Glomerular visceral epithelial cell (primary cell): Measurements from ENCODE around the gene SPEM3.
"Not testable (repeated sequence)": the region's sequence is repeated elsewhere in the genome, so short reads cannot be mapped to it uniquely, and the experiment has no call there.

Experiments used
- DNase-seq: peaks from one replicate; pipeline ENCODE4 v3.0.0-alpha.2; 2016; ENCODE audit errors: extremely low spot score

SPEM3 gene

DNA sequence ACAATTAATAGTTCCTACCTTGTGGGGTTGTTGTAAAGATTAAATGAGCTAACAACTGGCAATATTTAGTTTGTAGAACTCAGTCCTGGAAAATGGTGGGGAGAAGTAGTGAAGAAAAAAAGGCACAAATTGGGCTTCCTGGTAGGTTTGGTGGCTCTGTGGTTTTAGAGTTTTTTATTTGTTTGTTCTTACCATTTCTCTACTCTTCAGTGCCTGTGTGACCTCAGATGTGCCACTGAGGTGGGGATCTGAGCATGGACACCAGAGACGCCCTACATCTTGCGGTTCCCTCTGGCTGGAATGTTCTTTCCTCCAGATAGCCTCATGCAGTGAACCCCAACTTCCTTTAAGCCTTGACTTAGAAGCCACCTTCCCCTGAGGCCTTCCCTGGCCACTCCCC, 43.1 kb downstream of the SPEM3 start:
- no peak for DNase-seq

DNA sequence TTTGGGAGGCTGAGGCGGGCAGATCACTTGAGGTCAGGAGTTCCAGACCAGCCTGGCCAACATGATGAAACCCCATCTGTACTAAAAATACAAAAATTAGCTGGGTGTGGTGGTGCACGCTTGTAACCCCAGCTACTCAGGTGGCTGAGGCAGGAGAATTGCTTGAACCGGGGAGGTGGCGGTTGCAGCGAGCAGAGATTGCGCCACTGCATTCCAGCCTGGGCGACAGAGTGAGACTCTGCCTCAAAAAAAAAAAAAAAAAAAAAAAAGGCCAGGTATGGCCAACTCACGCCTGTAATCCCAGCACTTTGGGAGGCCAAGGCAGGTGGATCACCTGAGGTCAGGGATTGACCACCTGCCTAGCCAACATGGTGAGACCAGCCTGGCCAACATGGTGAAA, 46.1 kb downstream of the SPEM3 start:
- not testable (repeated sequence) for DNase-seq

DNA sequence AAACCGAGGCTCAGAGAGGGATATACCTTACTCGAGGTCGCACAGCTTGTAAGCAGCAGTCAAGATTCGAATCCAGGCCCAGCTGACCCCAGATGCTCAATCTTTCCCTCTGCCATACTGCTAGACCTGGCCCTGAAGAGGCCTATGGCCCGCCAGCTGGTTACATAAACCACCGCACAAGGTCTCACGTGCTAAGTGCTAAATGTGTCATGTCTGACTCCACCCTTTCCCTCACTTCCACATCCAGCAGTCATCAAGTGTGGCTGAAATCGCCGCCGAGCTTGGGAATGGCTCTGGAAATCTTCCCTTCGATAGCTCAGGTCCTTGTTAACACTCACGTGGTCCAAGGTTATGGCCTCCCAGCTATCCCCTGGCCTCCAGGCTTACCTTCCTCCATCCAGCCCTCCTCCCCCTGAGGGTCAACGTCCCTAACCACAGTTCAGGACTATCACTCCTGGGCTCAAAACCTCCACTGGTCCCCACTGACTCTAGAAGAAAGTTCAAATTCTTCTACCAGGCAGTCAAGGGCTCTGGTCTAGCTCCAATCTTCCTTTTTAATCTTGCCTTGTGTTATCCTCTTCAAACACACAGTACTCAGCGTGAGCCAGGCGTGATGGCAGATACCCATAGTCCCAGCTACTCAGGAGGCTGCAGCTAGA, 47.2 kb downstream of the SPEM3 start:
- DNase-seq: no peak

DNA sequence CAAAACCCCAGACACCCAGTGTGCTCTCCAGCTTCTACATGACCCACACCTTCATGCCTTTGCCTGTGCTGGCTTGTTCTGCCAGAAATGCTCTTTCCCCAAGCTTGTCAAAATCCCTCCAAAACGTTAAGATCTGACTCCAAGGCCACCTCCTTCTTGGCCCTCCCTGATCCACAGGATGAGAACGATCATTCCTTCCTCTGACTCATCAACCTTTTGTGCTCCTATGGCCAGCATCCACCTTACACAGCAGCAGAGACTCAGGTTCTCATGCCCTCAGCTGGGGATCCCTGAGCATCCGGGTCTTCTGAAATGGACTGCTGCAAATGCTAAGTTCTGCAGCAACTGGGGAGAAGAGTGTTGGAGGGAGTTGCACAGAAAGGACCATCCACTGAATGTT, 47.8 kb downstream of the SPEM3 start:
- DNase-seq: peak; percentile 68

DNA sequence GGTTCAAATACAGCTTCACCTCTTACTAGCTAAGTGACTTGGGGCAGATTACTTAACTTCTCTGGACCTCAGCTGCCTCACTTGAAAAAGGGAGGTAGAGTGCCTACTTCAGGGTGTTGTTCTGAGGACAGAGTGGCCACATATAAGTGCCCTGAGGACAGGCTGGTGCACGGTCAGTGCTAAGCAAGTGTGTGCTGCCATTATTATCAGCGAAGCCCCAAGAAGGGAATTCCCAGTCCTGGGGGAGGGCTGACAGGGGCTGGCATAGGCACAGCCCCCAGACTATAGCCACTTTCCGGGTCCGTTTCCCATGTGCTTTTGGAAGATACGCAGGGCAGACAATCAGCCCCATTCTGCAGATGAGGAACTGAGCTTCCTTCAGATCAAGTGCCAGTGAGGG, 48.3 kb downstream of the SPEM3 start:
- no peak for DNase-seq

DNA sequence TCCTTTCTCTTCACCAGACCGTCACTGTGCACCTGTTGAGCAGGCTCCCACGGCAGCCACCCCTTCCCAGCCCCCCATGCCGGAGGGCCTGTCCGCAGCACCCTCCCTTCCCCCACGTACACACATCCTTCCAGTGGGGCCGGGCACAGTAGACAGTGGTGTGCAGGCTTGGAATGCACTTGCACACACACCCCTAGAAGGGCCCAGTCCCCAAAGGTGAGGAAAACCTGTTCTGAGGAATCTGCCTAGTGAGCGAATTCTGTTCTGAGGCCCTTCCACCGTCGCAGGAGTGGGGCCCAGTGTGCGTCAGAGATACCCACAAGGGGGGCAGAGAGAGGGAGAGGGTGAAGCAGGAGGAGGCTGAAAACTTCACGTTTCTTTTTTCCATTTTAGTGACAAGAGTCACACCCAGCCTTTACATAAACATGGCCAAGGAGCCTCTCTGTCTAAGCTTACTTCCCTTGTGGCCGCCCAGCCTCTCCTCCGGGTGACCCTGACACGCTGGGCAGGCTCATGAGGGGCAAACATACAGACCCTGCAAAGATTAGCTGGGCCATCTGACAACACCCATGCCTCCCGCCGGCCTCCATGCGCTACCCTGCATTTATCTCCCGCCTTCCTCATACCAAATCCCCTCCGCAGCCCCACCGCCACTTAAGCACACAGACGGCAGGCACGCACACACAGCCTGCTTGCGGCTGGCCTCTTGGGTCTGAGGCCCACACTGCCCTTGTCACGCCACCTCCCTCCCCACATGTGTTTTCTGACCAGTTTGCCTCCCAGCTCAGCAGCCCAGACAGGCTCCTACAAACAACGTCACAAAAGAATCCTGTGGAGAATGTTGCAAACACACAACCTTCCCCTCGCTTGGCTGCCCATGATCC, 49.0 kb downstream of the SPEM3 start:
- peak; percentile 82 for DNase-seq

DNA sequence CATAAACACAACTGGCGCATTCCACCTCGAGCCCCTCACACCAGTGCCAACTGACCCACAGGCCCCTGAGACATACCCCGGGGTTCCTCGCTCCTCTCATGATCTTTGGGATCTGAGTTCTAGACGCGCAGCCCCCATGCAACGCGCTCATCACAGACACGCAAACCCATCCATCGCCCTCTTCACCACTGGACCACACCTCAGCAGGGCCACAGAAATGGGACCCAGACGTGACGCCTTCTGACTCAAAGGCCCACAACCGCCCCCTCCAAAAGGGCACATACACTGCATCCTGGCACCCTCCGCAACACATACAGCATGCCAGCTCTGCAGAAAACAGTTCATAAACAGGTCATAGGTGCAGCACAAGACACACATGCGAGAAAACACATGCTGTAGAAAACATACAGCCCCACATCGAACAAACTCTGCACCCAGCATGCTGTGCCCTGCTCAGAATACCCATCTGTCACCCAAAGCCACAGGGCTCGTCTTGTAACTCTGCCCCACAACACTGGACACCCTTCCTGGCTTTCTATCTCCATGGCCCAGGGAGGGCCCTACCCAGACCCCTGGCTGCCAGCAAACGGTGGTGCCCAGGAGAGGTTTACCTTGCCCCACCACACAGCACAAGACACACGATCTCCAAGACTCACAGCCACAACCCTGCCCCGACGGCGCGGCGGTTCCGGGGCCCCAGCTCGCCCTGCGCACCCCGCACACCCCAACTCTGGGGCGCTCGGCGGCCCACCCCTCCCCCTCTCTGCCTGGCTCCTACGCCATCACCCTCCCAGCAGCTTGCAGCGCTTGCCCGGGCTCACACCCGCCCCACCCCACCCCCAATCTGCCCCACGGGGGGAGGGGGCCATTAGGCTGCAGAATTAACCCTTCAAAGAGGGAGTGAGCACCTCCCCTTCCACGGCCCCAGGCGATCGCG, 49.9 kb downstream of the SPEM3 start:
- peak; percentile 48 for DNase-seq

DNA sequence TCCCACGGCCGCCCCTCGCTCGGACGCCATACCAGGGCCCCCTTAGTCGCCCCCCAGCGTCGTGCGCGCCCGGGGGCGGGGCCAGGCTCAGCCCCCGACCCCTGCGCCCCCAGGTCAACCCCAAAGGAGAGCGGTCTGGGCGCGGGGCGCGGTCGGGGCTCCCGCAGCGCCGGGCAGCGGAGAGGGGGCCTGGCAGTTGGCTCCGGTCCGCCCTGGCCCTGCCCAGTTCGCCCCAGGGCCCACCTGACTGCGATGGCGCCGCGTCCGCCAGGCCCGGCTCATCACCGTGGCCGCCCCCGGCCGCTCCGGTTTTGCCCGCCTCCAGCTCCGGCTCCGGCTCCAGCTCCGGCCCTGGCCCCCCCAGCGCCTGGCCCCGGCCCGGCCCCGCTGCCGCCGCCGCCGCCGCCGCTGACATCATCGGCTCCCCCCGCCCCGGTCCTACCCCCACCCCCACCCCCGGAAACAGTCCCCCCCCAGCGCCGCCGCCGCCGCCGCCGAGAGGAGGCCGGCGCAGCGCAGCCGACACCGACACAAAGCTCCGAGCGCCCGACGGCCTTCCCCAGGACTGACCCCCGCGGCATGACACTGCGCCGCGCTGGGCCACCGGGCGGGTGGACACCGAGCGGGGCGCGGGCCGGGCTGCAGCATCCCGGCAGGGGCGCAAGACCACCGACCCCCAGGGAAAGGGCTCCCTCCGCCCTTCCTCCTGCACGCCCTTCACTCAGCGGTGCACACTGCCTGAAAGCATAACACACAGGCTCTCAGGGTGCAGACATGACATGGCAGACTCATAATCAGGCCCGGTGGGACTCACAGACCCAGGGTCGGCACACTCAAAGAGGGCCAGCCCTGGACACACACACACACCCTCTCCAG, 50.8 kb downstream of the SPEM3 start, which contains the start of gene ZBTB4:
ZBTB4 (minus strand) TSS at position 419 of the 876 bp plus-strand sequence. CDS start 12,830 bp downstream, outside the sequence.
- peak; percentile 61 for DNase-seq

DNA sequence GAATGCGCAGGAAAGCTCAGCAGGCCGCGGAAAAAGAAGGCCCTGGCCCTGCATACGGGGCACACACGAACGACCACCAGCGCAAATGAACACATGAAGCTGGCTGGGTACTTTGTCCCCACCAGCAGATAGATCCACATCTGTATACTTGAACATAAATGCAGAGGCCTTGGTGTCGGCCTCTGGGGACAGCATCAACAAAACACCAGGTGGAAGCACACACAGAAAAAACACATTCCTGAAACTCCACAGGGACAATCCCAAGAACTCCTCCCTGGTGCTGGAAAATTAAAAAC, 51.4 kb downstream of the SPEM3 start:
- no peak for DNase-seq

DNA sequence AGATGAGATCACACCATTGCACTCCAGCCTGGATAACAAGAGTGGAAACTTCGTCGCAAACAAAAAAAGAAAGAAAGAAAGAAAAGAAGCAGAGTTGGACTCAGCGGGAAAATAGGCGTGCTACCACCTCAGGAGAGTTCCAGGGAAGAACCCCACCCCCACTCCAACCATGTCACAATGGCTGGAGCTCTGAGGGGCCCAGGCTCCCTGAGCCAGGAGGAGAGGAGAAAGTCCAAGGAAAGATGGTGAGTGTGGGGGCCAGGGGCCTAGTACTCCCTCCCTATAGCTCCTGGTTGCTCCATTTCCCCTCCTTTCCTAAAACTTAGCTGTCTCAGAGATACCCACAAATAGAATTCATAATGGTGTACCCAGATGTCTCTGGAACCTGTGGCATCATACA, 52.6 kb downstream of the SPEM3 start, which contains the start of gene SLC35G6:
SLC35G6 (plus strand) TSS at position 172 of the 400 bp plus-strand sequence; CDS start at position 243, 71 bp downstream.
- DNase-seq: not testable (repeated sequence)

DNA sequence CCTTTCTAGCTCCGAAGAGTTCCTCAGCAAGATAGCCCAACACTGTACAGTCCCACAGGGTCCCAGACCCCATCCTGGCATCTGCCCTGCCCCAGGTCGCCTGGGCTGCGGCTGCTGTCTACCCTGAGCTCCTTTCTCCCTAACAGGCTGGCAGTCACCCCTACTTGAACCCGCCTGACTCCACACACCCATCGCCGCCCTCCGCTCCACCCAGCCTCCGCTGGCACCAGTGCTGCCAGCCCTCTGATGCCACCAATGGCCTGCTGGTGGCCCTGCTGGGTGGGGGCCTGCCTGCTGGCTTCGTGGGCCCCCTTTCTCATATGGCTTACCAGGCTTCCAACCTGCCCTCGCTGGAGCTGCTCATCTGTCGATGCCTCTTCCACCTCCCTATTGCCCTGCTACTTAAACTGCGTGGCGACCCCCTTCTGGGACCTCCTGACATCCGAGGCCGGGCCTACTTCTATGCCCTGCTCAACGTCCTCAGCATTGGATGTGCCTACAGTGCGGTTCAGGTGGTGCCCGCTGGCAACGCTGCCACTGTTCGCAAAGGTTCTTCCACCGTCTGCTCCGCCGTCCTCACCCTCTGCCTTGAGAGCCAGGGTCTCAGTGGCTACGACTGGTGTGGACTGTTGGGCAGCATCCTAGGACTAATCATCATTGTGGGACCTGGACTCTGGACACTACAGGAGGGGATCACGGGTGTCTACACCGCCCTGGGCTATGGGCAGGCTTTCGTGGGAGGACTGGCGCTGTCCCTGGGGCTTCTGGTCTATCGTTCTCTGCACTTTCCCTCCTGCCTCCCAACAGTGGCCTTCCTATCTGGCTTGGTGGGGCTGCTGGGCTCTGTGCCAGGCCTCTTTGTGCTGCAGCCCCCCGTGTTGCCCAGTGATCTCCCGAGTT, 53.4 kb downstream of the SPEM3 start:
- not testable (repeated sequence) for DNase-seq
